Measurements from ENCODE around the gene NAGLU. TPM values are rescaled to one million over a fixed set of nuclear protein-coding genes. Genes with fewer than 3 reads are reported as not detected.
"Not testable (repeated sequence)": the region's sequence is repeated elsewhere in the genome, so short reads cannot be mapped to it uniquely, and the experiment has no call there.

The NAGLU gene
- total RNA-seq, 5 donors from 2014 or later (not counting 1 experiment from before 2014, with no cell fraction given), result 13.2 to 35.1 (median 28.8) TPM

- no peak overlapping the region for H3K27ac ChIP-seq (ENCODE audit: low read length)
- Mint-ChIP-seq H3K27ac (no peak overlapping the region), H3K9me3 (no peaks in the 10 kb centered on the region), H3K4me1 (peaks cover 25 to 28% (median 26%) of the 10 kb centered on the region in 3 donors), H3K36me3 (no peaks in the 10 kb centered on the region), H3K27me3 (no peaks in the 10 kb centered on the region), H3K4me3 (no peak overlapping the region)
- no peaks in the 10 kb centered on the region for H3K9me3 ChIP-seq
- H3K4me3 ChIP-seq (ENCODE audit: control insufficient read depth in 1 of 2, extremely low read depth in 1 of 2, low read length in 1 of 2), result no peak overlapping the region
- peaks cover 0 to 9% of the 10 kb centered on the region in 2 donors for H3K36me3 ChIP-seq (ENCODE audit: control insufficient read depth in 2 of 2, extremely low read depth in 1 of 2, insufficient read depth in 1 of 2, low read length in 1 of 2)
- ATAC-seq (replicated peaks in 1 of 4) (no peak), DNase-seq (no peak)
- ChIA-PET POLR2A (no interaction called here), CTCF (no interaction called here)
- H3K4me1 ChIP-seq (ENCODE audit: control insufficient read depth in 1 of 2, extremely low read depth in 1 of 2, insufficient read depth in 2 of 2, low read length in 2 of 2), result peaks cover 5 to 30% of the 10 kb centered on the region in 2 experiments
- no peaks in the 10 kb centered on the region for H3K27me3 ChIP-seq (replicated peaks in 1 of 2; ENCODE audit: control insufficient read depth in 2 of 2, extremely low read depth in 1 of 2, insufficient read depth in 2 of 2, low read length in 1 of 2)
- 86% methylated on average over 8 of the region's 8 CpGs for WGBS (ENCODE audit: insufficient coverage)
These were observed 8.8 kb downstream of the NAGLU start for GRCh38 chr17:42544874-42545283.

DNA sequence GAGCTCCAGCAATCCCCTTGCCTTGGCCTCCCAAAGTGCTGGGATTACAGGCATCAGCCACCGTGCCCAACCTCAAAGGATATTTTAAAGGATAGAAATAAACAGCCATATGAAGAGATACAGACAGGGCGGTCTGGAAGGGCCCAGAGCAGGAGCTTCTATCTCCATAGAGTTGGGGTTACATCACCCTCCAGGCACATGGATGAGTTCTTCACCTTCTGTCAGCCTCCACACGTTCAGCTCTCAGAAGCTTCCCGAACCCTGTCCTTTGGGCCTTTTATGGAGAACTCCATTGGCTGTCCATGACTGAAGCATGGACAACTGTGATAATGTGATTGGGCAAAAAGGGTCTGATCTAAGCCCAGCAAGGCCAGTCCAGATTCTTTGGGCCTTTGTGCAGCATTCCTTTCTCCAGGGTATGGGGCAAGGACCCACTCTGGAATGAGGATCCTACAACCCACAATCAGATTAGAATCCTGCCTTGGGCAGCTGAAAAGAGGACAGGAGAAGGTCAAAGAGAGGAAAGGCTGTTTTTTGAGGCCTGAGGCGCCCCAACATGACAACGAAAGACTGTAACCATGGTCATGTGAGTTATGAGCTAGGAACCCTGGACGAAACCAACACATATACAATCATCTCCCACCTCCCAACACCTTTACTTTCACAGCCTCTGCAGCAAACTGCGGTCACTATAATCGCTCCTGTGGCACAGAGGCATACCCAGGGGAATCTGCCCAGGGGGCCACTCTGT, 9.9 kb downstream of the NAGLU start:
- CTCF ChIA-PET; H3K36me3 ChIP-seq (ENCODE audit: control insufficient read depth in 2 of 2, extremely low read depth in 1 of 2, insufficient read depth in 1 of 2, low read length in 1 of 2); H3K36me3 Mint-ChIP-seq; H3K9me3 Mint-ChIP-seq; ATAC-seq (replicated peaks in 1 of 4); H3K27me3 Mint-ChIP-seq; POLR2A ChIA-PET; H3K27me3 ChIP-seq (replicated peaks in 1 of 2; ENCODE audit: control insufficient read depth in 2 of 2, extremely low read depth in 1 of 2, insufficient read depth in 2 of 2, low read length in 1 of 2); H3K27ac Mint-ChIP-seq; H3K27ac ChIP-seq (ENCODE audit: low read length); H3K4me3 Mint-ChIP-seq; H3K9me3 ChIP-seq; H3K4me3 ChIP-seq (ENCODE audit: control insufficient read depth in 1 of 2, extremely low read depth in 1 of 2, low read length in 1 of 2); DNase-seq: not testable (repeated sequence)
- no CpG with 5 or more reads among the region's 9 CpGs for WGBS (ENCODE audit: insufficient coverage)
- H3K4me1 ChIP-seq (ENCODE audit: control insufficient read depth in 1 of 2, extremely low read depth in 1 of 2, insufficient read depth in 2 of 2, low read length in 2 of 2), result peaks cover 3 to 26% of the 10 kb centered on the region in 2 experiments
- H3K4me1 Mint-ChIP-seq, result peaks cover 20 to 23% (median 21%) of the 10 kb centered on the region in 3 donors

DNA sequence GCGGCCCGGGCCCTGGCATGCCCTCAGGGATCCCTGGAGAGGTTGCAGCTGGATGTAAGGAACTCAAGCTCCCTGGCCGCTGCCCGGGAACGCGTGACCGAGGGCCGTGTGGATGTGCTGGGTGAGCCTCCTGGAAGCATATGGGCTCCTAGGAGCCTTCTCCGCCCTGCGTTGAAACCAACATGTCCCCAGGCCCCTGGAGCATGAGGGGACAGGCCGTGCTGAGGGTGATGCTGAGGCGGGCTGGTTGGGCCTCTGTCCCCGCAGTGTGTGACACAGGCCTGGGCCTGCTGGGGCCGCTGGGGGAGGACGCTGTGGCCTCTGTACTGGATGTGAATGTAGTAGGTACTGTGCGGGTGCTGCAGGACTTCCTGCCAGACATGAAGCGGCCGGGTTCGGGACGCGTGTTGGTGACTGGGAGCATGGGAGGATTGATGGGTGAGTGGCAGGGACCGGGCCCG, 11.0 kb downstream of the NAGLU start:
- Histone ChIP-seq H3K4me3 (ENCODE audit: control insufficient read depth in 1 of 2, extremely low read depth in 1 of 2, low read length in 1 of 2) (no peak overlapping the region), H3K4me1 (ENCODE audit: control insufficient read depth in 1 of 2, extremely low read depth in 1 of 2, insufficient read depth in 2 of 2, low read length in 2 of 2) (peaks cover 0 to 18% of the 10 kb centered on the region in 2 experiments), H3K36me3 (ENCODE audit: control insufficient read depth in 2 of 2, extremely low read depth in 1 of 2, insufficient read depth in 1 of 2, low read length in 1 of 2) (peaks cover 0 to 9% of the 10 kb centered on the region in 2 donors), H3K27me3 (replicated peaks in 1 of 2; ENCODE audit: control insufficient read depth in 2 of 2, extremely low read depth in 1 of 2, insufficient read depth in 2 of 2, low read length in 1 of 2) (no peaks in the 10 kb centered on the region), H3K9me3 (no peaks in the 10 kb centered on the region), H3K27ac (ENCODE audit: low read length) (no peak overlapping the region)
- Mint-ChIP-seq H3K4me1 (peaks cover 15 to 18% (median 16%) of the 10 kb centered on the region in 3 donors), H3K36me3 (no peaks in the 10 kb centered on the region), H3K9me3 (no peaks in the 10 kb centered on the region), H3K27me3 (no peaks in the 10 kb centered on the region), H3K27ac (no peak overlapping the region), H3K4me3 (peak overlapping the region in 1 of 3 donors; percentile 54)
- 94% methylated on average over 18 of the region's 23 CpGs for WGBS (ENCODE audit: insufficient coverage)
- POLR2A ChIA-PET, result no interaction called here
- DNase-seq, result no peak
- CTCF ChIA-PET, result no interaction called here
- ATAC-seq (replicated peaks in 1 of 4), result no peak

- no peaks in the 10 kb centered on the region for H3K27me3 Mint-ChIP-seq
- Histone ChIP-seq H3K4me1 (ENCODE audit: control insufficient read depth in 1 of 2, extremely low read depth in 1 of 2, insufficient read depth in 2 of 2, low read length in 2 of 2) (peaks cover 0 to 18% of the 10 kb centered on the region in 2 experiments), H3K36me3 (ENCODE audit: control insufficient read depth in 2 of 2, extremely low read depth in 1 of 2, insufficient read depth in 1 of 2, low read length in 1 of 2) (peaks cover 0 to 9% of the 10 kb centered on the region in 2 donors), H3K27me3 (replicated peaks in 1 of 2; ENCODE audit: control insufficient read depth in 2 of 2, extremely low read depth in 1 of 2, insufficient read depth in 2 of 2, low read length in 1 of 2) (no peaks in the 10 kb centered on the region), H3K4me3 (ENCODE audit: control insufficient read depth in 1 of 2, extremely low read depth in 1 of 2, low read length in 1 of 2) (no peak overlapping the region), H3K27ac (ENCODE audit: low read length) (no peak overlapping the region), H3K9me3 (no peaks in the 10 kb centered on the region)
- WGBS (ENCODE audit: insufficient coverage), result 92% methylated on average over 13 of the region's 14 CpGs
- peaks cover 16 to 20% (median 18%) of the 10 kb centered on the region in 3 donors for H3K4me1 Mint-ChIP-seq
- ATAC-seq (replicated peaks in 1 of 4) (no peak), DNase-seq (no peak)
- no peak overlapping the region for H3K27ac Mint-ChIP-seq
- CTCF ChIA-PET, result interaction anchor here in 1 of 2 donors (1.2 kb wide), 1 partner anchor 30 kb away, joined by 6 read pairs; the partner anchor contains the start of gene PSMC3IP
- POLR2A ChIA-PET, result no interaction called here
- H3K9me3 Mint-ChIP-seq, result no peaks in the 10 kb centered on the region
- peak overlapping the region in 2 of 3 donors; percentile 2 to 54 for H3K4me3 Mint-ChIP-seq
- H3K36me3 Mint-ChIP-seq, result no peaks in the 10 kb centered on the region
These were observed 11.6 kb downstream of the NAGLU start for GRCh38 chr17:42547698-42548069.

DNA sequence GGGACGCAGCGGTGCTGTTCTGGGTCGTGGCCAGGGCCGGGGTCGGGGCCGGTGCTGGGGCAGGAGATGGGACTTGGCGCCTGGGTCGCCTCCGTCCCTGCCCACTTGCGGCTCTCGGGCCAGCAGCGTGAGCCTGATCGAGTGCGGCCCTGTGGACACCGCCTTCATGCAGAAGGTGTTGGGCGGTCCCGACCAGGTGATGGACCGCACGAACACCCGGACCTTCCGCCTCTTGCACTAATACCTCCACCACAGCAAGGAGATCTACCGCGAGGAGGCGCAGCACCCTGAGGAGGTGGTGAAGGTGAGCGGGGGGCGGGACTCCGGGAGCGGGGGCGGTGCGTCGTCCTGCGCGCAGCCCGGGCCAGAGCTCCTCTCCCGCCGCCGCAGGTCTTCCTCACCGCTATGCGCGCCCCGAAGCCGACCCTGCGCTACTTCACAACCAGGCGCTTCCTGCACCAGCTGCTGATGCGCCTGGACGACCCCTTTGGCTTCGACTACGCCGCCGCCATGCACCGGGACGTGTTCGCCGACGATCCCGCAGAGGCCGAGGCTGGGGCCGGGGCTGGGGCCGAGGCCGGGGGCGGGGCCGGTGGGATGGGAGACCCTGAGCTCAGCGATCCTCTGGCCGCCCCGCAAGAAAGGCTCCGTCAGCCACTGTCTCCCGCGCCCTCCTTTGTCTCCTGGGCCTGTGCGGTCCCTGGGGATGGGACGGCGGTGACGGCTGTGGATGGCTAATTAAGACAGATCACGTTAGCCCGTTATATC, 12.2 kb downstream of the NAGLU start:
- H3K4me1 ChIP-seq (ENCODE audit: control insufficient read depth in 1 of 2, extremely low read depth in 1 of 2, insufficient read depth in 2 of 2, low read length in 2 of 2), result peaks cover 0 to 23% of the 10 kb centered on the region in 2 experiments
- no peaks in the 10 kb centered on the region for H3K27me3 ChIP-seq (replicated peaks in 1 of 2; ENCODE audit: control insufficient read depth in 2 of 2, extremely low read depth in 1 of 2, insufficient read depth in 2 of 2, low read length in 1 of 2)
- Mint-ChIP-seq H3K27ac (no peak overlapping the region), H3K9me3 (no peaks in the 10 kb centered on the region), H3K27me3 (no peaks in the 10 kb centered on the region), H3K36me3 (no peaks in the 10 kb centered on the region), H3K4me1 (peaks cover 16 to 19% (median 19%) of the 10 kb centered on the region in 3 donors), H3K4me3 (peak overlapping the region; percentile 39 to 54 (median 50))
- 25% methylated on average over 59 of the region's 74 CpGs for WGBS (ENCODE audit: insufficient coverage)
- CTCF ChIA-PET, result interaction anchor here in 1 of 2 donors (1.1 to 1.2 kb wide), 2 partner anchors 22 to 30 kb away, joined by 3 to 6 read pairs; partner anchors contain the start of gene PSMC3IP
- ATAC-seq (replicated peaks in 1 of 4), result peak; percentile 90 to 94 (median 92)
- no peaks in the 10 kb centered on the region for H3K9me3 ChIP-seq
- POLR2A ChIA-PET, result interaction anchor here (0.5 to 0.6 kb wide), 2 partner anchors 39 to 376 kb away, joined by 3 read pairs; no protein-coding TSS in a partner anchor
- peaks cover 0 to 9% of the 10 kb centered on the region in 2 donors for H3K36me3 ChIP-seq (ENCODE audit: control insufficient read depth in 2 of 2, extremely low read depth in 1 of 2, insufficient read depth in 1 of 2, low read length in 1 of 2)
- DNase-seq, result peak; percentile 47 to 86 (median 73)
- H3K4me3 ChIP-seq (ENCODE audit: control insufficient read depth in 1 of 2, extremely low read depth in 1 of 2, low read length in 1 of 2), result peak overlapping the region in 1 of 2 donors; percentile 32
- H3K27ac ChIP-seq (ENCODE audit: low read length), result no peak overlapping the region

- WGBS (ENCODE audit: insufficient coverage), result 90% methylated on average over 5 of the region's 14 CpGs
These were observed 13.1 kb downstream of the NAGLU start for GRCh38 chr17:42548993-42549755.

More at GRCh38 chr17:42548993-42549755, 13.1 kb downstream of the NAGLU start:
- Histone ChIP-seq H3K4me3 (ENCODE audit: control insufficient read depth in 1 of 2, extremely low read depth in 1 of 2, low read length in 1 of 2) (no peak overlapping the region), H3K27me3 (replicated peaks in 1 of 2; ENCODE audit: control insufficient read depth in 2 of 2, extremely low read depth in 1 of 2, insufficient read depth in 2 of 2, low read length in 1 of 2) (no peaks in the 10 kb centered on the region), H3K4me1 (ENCODE audit: control insufficient read depth in 1 of 2, extremely low read depth in 1 of 2, insufficient read depth in 2 of 2, low read length in 2 of 2) (peaks cover 0 to 33% of the 10 kb centered on the region in 2 experiments), H3K27ac (ENCODE audit: low read length) (no peak overlapping the region), H3K36me3 (ENCODE audit: control insufficient read depth in 2 of 2, extremely low read depth in 1 of 2, insufficient read depth in 1 of 2, low read length in 1 of 2) (peaks cover 0 to 2% of the 10 kb centered on the region in 2 donors), H3K9me3 (no peaks in the 10 kb centered on the region)
- H3K4me1 Mint-ChIP-seq, result peaks cover 16 to 25% (median 20%) of the 10 kb centered on the region in 3 donors
- no peaks in the 10 kb centered on the region for H3K9me3 Mint-ChIP-seq
- no peak for DNase-seq
- POLR2A ChIA-PET, result no interaction called here
- H3K36me3 Mint-ChIP-seq, result no peaks in the 10 kb centered on the region
- peak overlapping the region in 2 of 3 donors; percentile 39 to 54 for H3K4me3 Mint-ChIP-seq
- ATAC-seq (replicated peaks in 1 of 4), result no peak
- CTCF ChIA-PET, result interaction anchor here (0.5 to 1.1 kb wide), 3 partner anchors 19 to 21 kb away, joined by 3 to 10 read pairs (median 5); no protein-coding TSS in a partner anchor
- H3K27me3 Mint-ChIP-seq, result no peaks in the 10 kb centered on the region
- no peak overlapping the region for H3K27ac Mint-ChIP-seq
